Measurements from ENCODE around the gene C21orf58.

Gene C21orf58

DNA sequence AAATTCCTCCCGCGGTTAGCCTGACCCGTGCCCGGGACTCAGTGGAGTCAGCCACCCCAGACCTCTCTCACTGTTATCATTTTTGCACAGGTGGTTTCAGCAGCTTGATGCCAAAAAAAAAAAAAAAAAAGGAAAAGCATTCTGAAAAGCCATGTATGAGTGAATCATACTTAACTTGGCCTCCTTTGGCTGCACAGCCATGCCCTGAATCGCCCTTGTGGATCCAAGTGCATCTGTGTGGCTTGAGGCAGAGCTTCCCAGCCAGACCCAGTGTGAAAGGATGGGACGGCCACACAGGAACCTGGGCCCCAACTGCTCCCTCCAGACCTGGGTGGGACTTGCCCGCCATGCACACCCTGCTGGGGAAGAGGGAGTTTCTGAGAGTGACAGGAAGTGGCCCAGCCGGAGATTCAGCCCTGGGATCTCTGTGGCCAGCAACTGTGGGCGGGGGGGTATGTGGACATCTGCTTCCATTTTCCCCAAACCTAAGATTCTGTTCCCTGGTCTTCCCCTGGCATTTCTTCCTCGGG, 29.0 kb downstream of the C21orf58 start:
- DNase-seq, result no peak

DNA sequence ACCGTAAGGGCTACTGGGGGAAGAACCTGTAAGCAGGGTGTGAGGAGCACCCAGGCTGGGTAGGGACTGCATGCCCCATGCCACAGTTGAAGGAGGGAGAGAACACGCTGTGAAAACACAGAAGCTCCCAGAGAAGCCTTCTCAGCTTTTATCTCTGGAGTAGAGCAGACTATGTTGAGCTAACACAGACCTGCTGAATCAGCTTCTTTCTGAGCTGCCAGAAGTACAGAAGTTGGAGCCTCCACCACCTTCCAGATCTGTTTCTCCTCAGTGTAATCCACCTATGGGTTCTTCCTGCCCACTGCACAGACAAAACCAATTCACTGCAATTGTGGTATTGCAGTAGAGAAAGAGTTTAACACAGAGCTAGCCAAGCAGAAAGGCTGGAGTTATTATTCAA, 32.1 kb downstream of the C21orf58 start:
- no peak for DNase-seq

DNA sequence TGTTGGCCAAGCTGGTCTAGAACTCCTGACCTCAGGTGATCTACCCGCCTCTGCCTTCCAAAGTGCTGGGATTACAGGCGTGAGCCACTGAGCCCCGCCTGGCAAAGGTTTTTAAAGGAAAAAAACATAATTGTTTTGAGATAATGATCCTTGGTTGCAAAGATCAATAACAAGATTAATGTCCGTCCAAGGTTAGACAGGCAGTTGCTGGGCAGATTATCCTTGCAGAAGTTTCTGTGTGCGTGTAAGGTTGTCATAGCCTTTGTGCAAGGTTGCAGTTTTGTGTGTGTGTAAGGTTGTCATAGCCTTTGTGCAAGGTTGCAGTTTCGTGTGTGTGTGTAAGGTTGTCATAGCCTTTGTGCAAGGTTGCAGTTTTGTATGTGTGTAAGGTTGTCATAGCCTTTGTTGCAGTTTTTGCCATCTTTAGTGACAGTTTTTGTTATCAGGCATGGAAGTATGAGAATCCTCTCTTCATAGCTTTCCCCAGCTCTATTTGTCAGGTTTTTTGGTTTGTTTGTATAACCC, 34.0 kb downstream of the C21orf58 start:
- no peak for DNase-seq

- no peak for DNase-seq
Measured at GRCh38 chr21:46287541-46287940, 36.1 kb downstream of the C21orf58 start.

GRCh38 chr21:46286648-46287002, 37.0 kb downstream of the C21orf58 start:
- DNase-seq, result no peak

GRCh38 chr21:46285761-46286647, 37.7 kb downstream of the C21orf58 start, which contains the start of gene YBEY:
Gene YBEY, plus strand, starts transcription at chr21:46286342. Its CDS starts 572 bp downstream, at chr21:46286914.
- peak; percentile 84 for DNase-seq

- no peak for DNase-seq
Measured at GRCh38 chr21:46285206-46285661, 38.4 kb downstream of the C21orf58 start, which contains the start of gene MCM3AP. Gene MCM3AP, minus strand, starts transcription at chr21:46285611. Its CDS starts 325 bp downstream, at chr21:46285286.

- DNase-seq, result no peak
Measured at GRCh38 chr21:46284733-46285132, 38.9 kb downstream of the C21orf58 start.

DNA sequence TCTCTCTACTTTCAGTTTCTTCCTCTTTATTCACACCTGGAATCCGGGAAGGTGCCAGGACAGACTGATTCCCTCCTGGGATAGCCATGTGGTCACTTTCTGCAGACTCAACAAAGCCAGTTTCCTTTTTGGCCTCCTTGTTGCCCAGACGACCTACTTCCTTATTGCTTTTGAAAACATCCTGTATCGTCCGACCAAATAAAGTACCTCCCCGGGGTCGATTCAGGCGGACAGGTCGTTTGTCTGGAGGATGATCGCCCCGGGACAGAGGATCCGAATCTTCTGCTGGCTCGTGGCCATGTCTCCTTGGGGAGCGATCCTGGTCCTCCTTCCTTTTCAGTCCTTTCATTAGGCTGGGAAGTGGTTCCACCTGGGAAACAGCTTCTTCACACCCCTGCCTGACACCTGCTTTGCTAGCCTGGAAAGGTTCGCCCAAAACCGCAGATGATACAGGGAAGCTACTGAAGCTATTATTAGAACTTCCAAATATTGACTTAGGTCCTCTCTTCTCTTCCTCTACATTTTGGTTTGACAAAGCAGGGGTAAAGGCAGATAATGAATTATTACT, 39.5 kb downstream of the C21orf58 start:
- DNase-seq, result no peak

- DNase-seq, result no peak
Measured at GRCh38 chr21:46274797-46275390, 48.8 kb downstream of the C21orf58 start.

GRCh38 chr21:46273341-46273740, 50.3 kb downstream of the C21orf58 start:
- no peak for DNase-seq

GRCh38 chr21:46269466-46269865, 54.2 kb downstream of the C21orf58 start:
- no peak for DNase-seq

GRCh38 chr21:46268371-46268770, 55.3 kb downstream of the C21orf58 start:
- no peak for DNase-seq

DNA sequence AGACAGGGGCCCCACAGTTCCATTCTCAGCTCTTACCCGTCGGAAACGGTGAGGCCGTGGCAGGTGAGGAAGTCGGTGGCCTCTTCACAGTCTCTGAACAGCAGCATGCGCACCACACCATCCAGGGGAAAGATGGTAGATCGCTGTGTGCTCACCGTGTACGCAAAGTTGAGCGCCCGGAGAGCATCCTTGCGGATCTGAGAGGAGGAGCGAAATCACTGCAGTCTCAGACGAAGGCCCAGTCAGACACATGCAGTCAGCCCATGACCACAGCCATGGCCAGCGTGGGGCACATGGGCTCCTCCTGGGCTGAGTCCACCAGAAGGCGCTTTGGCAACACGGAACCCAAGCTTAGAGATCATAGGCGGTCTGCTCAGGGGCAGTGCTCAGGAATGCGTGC, 56.7 kb downstream of the C21orf58 start:
- DNase-seq, result no peak

GRCh38 chr21:46265736-46266525, 57.7 kb downstream of the C21orf58 start:
- no peak for DNase-seq

- DNase-seq, result no peak
Measured at GRCh38 chr21:46264690-46265144, 59.0 kb downstream of the C21orf58 start.

GRCh38 chr21:46264046-46264689, 59.5 kb downstream of the C21orf58 start:
- no peak for DNase-seq

GRCh38 chr21:46256501-46256994, 67.1 kb downstream of the C21orf58 start:
- no peak for DNase-seq

- DNase-seq, result no peak
Measured at GRCh38 chr21:46255758-46256337, 67.8 kb downstream of the C21orf58 start.

- no peak for DNase-seq
Measured at GRCh38 chr21:46255166-46255565, 68.5 kb downstream of the C21orf58 start.

Measured in stimulated activated CD4-positive, alpha-beta T cell treated with anti-CD3 and anti-CD28 coated beads, Interleukin-12 subunit alpha, Interleukin-12 subunit beta, amount 100 ng/mL, for 4 hours (primary cell).